SU-DHL-6 (cell line): ENCODE results near the gene OR51B2.

Experiments used
- CTCF ChIP-seq: fragments of 200-600 bp; sonication (generic); IDR thresholded peaks from one replicate; pipeline ENCODE4 v1.5.1; 2017; ENCODE audit warnings: antibody characterized with exemption, mild to moderate bottlenecking, low read length, moderate library complexity; ENCODE audit not compliant: insufficient read depth, poor library complexity, severe bottlenecking
- EZH2phosphoT487 ChIP-seq: fragments of 200-600 bp; sonication (generic), shearing (Covaris generic); conservative IDR thresholded peaks from 2 replicates; pipeline ENCODE4 v1.6.1; 2018; ENCODE audit warnings: mild to moderate bottlenecking, antibody characterized with exemption, low read length, moderate library complexity, mixed read lengths

DNA sequence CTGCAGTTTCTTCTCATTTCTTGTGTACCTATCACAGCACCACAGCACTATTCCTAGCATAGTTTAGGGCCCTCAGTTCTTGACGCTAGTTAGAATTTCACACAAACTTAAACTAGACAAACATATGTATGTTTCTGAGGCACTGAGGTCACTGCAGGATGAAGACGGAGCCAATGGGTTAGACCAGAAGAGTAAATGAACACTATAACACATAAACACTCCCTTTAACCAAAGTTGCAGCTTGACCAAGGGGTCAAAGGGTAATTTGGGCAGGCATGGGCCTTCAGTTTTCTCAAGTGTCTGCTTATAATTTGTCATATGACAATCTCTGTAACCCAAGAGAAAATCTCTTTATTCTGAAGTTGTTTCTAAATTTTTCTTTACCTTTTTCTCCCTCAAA is 41.5 kb downstream of the OR51B2 start:
- TF ChIP-seq CTCF (no peak), EZH2phosphoT487 (no peak)
